HFFc6 (cell line): Measurements from ENCODE around the gene PRDX6. TPM values are rescaled to one million over a fixed set of nuclear protein-coding genes. Genes with fewer than 3 reads are reported as not detected.

Experiments
- DNase-seq: peaks from one replicate; pipeline ENCODE4 v3.0.0-alpha.2; 2018
- H3K27ac Mint-ChIP-seq: 2 replicates; pipeline ENCODE4 v1.8.0; 2020; ENCODE audit warnings: mild to moderate bottlenecking, mixed read lengths
- H3K27me3 Mint-ChIP-seq: 2 replicates; pipeline ENCODE4 v1.8.0; 2021; ENCODE audit warnings: mild to moderate bottlenecking, moderate library complexity, mixed read lengths; ENCODE audit not compliant: insufficient read depth
- H3K36me3 Mint-ChIP-seq: 2 replicates; pipeline ENCODE4 v1.8.0; 2021; ENCODE audit warnings: low read depth, mixed read lengths
- H3K4me1 Mint-ChIP-seq: 2 replicates; pipeline ENCODE4 v1.8.0; 2020; ENCODE audit warnings: low read depth, mixed read lengths
- H3K4me3 Mint-ChIP-seq: 2 replicates; pipeline ENCODE4 v1.8.0; 2020; ENCODE audit warnings: mild to moderate bottlenecking, moderate library complexity, mixed read lengths
- H3K9me3 Mint-ChIP-seq: 2 replicates; pipeline ENCODE4 v1.8.0; 2020; ENCODE audit warnings: mild to moderate bottlenecking, mixed read lengths
- CTCF ChIP-seq: fragments of 200-600 bp; sonication (generic); IDR thresholded peaks from 2 replicates; pipeline ENCODE4 v1.5.0; 2021; ENCODE audit warnings: antibody characterized with exemption, mild to moderate bottlenecking
- total RNA-seq, 6 experiments: library from RNA; stranded (reverse); fragmentation: NEBNext Ultra II Directional; extraction: Animal tissue kit (Norgen Biotek cat#: 25700); gene quantifications; 2 replicates in 1 of 6; 3 replicates in 5 of 6; pipeline ENCODE4 v1.2.3, GENCODE V29; 2021

PRDX6 gene
- total RNA-seq, 6 experiments from 2014 or later, result 527 to 1,396 (median 553) TPM

GRCh38 chr1:173481195-173481772, 4.1 kb downstream of the PRDX6 start:
- peaks cover 37% of the 10 kb centered on the region for H3K4me1 Mint-ChIP-seq
- peak overlapping the region; percentile 47; the same call in 1 of the 2 replicates for H3K27ac Mint-ChIP-seq
- no peak for TF ChIP-seq CTCF
- DNase-seq, result no peak
- no peaks in the 10 kb centered on the region for H3K9me3 Mint-ChIP-seq
- H3K4me3 Mint-ChIP-seq, result no peak overlapping the region
- peaks cover 5% of the 10 kb centered on the region for H3K27me3 Mint-ChIP-seq
- peaks cover 63% of the 10 kb centered on the region for H3K36me3 Mint-ChIP-seq

- Mint-ChIP-seq H3K4me1 (peaks cover 37% of the 10 kb centered on the region), H3K9me3 (no peaks in the 10 kb centered on the region), H3K36me3 (peaks cover 68% of the 10 kb centered on the region), H3K4me3 (no peak overlapping the region), H3K27me3 (peaks cover 4% of the 10 kb centered on the region), H3K27ac (no peak overlapping the region)
- no peak for DNase-seq
- TF ChIP-seq CTCF, result no peak
These were observed 5.5 kb downstream of the PRDX6 start for GRCh38 chr1:173482683-173483082.

GRCh38 chr1:173484276-173484675, 7.1 kb downstream of the PRDX6 start:
- peak overlapping the region; percentile 44; the same call in 1 of the 2 replicates for H3K27ac Mint-ChIP-seq
- TF ChIP-seq CTCF, result no peak
- DNase-seq, result no peak
- peaks cover 74% of the 10 kb centered on the region for H3K36me3 Mint-ChIP-seq
- H3K4me3 Mint-ChIP-seq, result no peak overlapping the region
- peaks cover 1% of the 10 kb centered on the region for H3K27me3 Mint-ChIP-seq
- H3K4me1 Mint-ChIP-seq, result peaks cover 32% of the 10 kb centered on the region
- H3K9me3 Mint-ChIP-seq, result no peaks in the 10 kb centered on the region

- H3K27me3 Mint-ChIP-seq, result peaks cover 1% of the 10 kb centered on the region
- H3K4me3 Mint-ChIP-seq, result no peak overlapping the region
- TF ChIP-seq CTCF, result no peak
- peaks cover 26% of the 10 kb centered on the region for H3K4me1 Mint-ChIP-seq
- H3K27ac Mint-ChIP-seq, result no peak overlapping the region
- H3K9me3 Mint-ChIP-seq, result no peaks in the 10 kb centered on the region
- no peak for DNase-seq
- peaks cover 63% of the 10 kb centered on the region for H3K36me3 Mint-ChIP-seq
These were observed 8.3 kb downstream of the PRDX6 start for GRCh38 chr1:173485401-173485800.

GRCh38 chr1:173488001-173488400, 10.9 kb downstream of the PRDX6 start:
- H3K27ac Mint-ChIP-seq, result peak overlapping the region; percentile 16; the same call in 1 of the 2 replicates
- peaks cover 43% of the 10 kb centered on the region for H3K36me3 Mint-ChIP-seq
- no peak for TF ChIP-seq CTCF
- DNase-seq, result no peak
- H3K9me3 Mint-ChIP-seq, result peaks cover under 1% of the 10 kb centered on the region; the same call in 1 of the 2 replicates
- no peak overlapping the region for H3K4me3 Mint-ChIP-seq
- peaks cover 10% of the 10 kb centered on the region; the same call in 1 of the 2 replicates for H3K4me1 Mint-ChIP-seq
- no peaks in the 10 kb centered on the region; the same call in none of the 2 replicates for H3K27me3 Mint-ChIP-seq
